GM12878 (cell line): ENCODE measurements around the gene RGSL1. TPM values are rescaled to one million over a fixed set of nuclear protein-coding genes. Genes with fewer than 3 reads are reported as not detected.

Experiments
- ATAC-seq: fragments of 200-7000 bp; cut with Tn5 transposase; 3 replicates; pipeline ENCODE4 v1.9.1; 2020; ENCODE audit warnings: mild to moderate bottlenecking, moderate library complexity
- BruUV-seq: library from RNA; stranded (reverse); fragments of 400-500 nt; replicated peaks from 2 replicates; lab custom pipeline; 2021; lab: Mats Ljungman, UMichigan
- CTCF ChIA-PET: fragments of 300-600 bp; sonication (Branson Sonifier 250); formaldehyde crosslinking; extraction: SDS; loops from one replicate; lab custom pipeline; 2021; ENCODE audit warnings: inconsistent platforms; lab: Yijun Ruan, JAX
- POLR2A ChIA-PET: fragments of 350-600 bp; formaldehyde crosslinking; extraction: SDS; loops from one replicate; lab custom pipeline; 2021; ENCODE audit warnings: inconsistent platforms; lab: Charles Lee
- RAD21 ChIA-PET: fragments of 300-600 bp; sonication (Branson Sonifier 250); formaldehyde crosslinking; loops from one replicate; lab custom pipeline; 2023; ENCODE audit warnings: antibody characterized with exemption; ENCODE audit not compliant: unreplicated experiment; lab: Charles Lee
- SMC1A ChIA-PET: fragments of 300-600 bp; sonication (Branson Sonifier 250); formaldehyde crosslinking; loops from one replicate; lab custom pipeline; 2023; ENCODE audit not compliant: unreplicated experiment, uncharacterized antibody; lab: Charles Lee
- DNase-seq: peaks from one replicate; pipeline ENCODE4 v3.0.0-alpha.2; 2011; ENCODE audit warnings: low read depth, low spot score
- FAIRE-seq: peaks from 3 replicates; lab custom pipeline; 2011; peaks lifted over from hg19 to GRCh38; lab: Jason Lieb, UNC
- H2AFZ ChIP-seq: 2 replicates; pipeline ENCODE4 v1.6.0; 2011; ENCODE audit warnings: low read depth, low read length, control low read depth; ENCODE audit not compliant: control insufficient read depth
- H3K27ac ChIP-seq: 2 replicates; pipeline ENCODE4 v1.5.1; 2011; ENCODE audit warnings: control low read depth; ENCODE audit not compliant: control insufficient read depth, insufficient read depth
- H3K27me3 ChIP-seq, 2 experiments: replicated peaks in 1 of 2; 2 replicates each; pipeline versions ENCODE4 v1.6.0 to v1.6.1; 2011; ENCODE audit warnings: low read length in 1 of 2; ENCODE audit not compliant: control insufficient read depth in 2 of 2, insufficient read depth in 2 of 2
- H3K36me3 ChIP-seq, 2 experiments: 2 replicates each; pipeline ENCODE4 v1.5.1; 2011; ENCODE audit warnings: low read length in 1 of 2; ENCODE audit not compliant: control insufficient read depth in 2 of 2, insufficient read depth in 2 of 2
- H3K4me1 ChIP-seq: 2 replicates; pipeline ENCODE4 v1.6.1; 2011; ENCODE audit warnings: mild to moderate bottlenecking, low read length, moderate library complexity, mixed read lengths; ENCODE audit not compliant: control insufficient read depth, insufficient read depth
- H3K4me2 ChIP-seq: 2 replicates; pipeline ENCODE4 v1.6.0; 2011; ENCODE audit warnings: control low read depth; ENCODE audit not compliant: control insufficient read depth, insufficient read depth
- H3K4me3 ChIP-seq: fragments of 200-600 bp; sonication (generic); 2 replicates; pipeline ENCODE4 v1.5.1; 2016
- H3K79me2 ChIP-seq: 2 replicates; pipeline ENCODE4 v1.6.0; 2011; ENCODE audit warnings: low read length; ENCODE audit not compliant: control insufficient read depth, insufficient read depth
- H3K9ac ChIP-seq: 2 replicates; pipeline ENCODE4 v1.8.0; 2011; ENCODE audit warnings: low read length, control low read depth, mixed read lengths; ENCODE audit not compliant: control insufficient read depth, insufficient read depth
- H3K9me3 ChIP-seq: replicated peaks from 3 replicates; pipeline ENCODE4 v1.5.1; 2011; ENCODE audit warnings: mild to moderate bottlenecking, low read length; ENCODE audit not compliant: control insufficient read depth, insufficient read depth
- H4K20me1 ChIP-seq: 2 replicates; pipeline ENCODE4 v1.6.0; 2011; ENCODE audit not compliant: control insufficient read depth, insufficient read depth
- BCL3 ChIP-seq: IDR thresholded peaks from 2 replicates; pipeline ENCODE4 v1.6.1; 2011; ENCODE audit warnings: borderline replicate concordance, low read depth, mild to moderate bottlenecking, moderate library complexity, low read length; ENCODE audit not compliant: insufficient read depth, poor library complexity, severe bottlenecking
- BMI1 ChIP-seq: fragments of 450-650 bp; IDR thresholded peaks from 2 replicates; pipeline ENCODE4 v1.6.1; 2016; ENCODE audit warnings: mild to moderate bottlenecking, moderate library complexity, borderline replicate concordance
- CBFB ChIP-seq: IDR thresholded peaks from 2 replicates; pipeline ENCODE4 v1.6.1; 2016; ENCODE audit warnings: antibody characterized with exemption, low read depth
- CEBPB ChIP-seq, 2 experiments: fragments of 150-350 bp in 1 of 2; IDR thresholded peaks; 2 replicates each; pipeline ENCODE4 v1.6.1; 2012 to 2014; ENCODE audit warnings: low read depth in 2 of 2, low read length in 2 of 2, borderline replicate concordance in 1 of 2, inconsistent platforms in 1 of 2
- CHD4 ChIP-seq: fragments of 200-600 bp; sonication (generic); IDR thresholded peaks from 2 replicates; pipeline ENCODE4 v1.6.1; 2016; ENCODE audit warnings: mild to moderate bottlenecking
- GABPA ChIP-seq: IDR thresholded peaks from 2 replicates; pipeline ENCODE4 v1.6.1; 2014; ENCODE audit warnings: antibody characterized with exemption, low read depth, mild to moderate bottlenecking, inconsistent platforms
- IRF4 ChIP-seq: IDR thresholded peaks from 2 replicates; pipeline ENCODE4 v1.6.1; 2011; ENCODE audit warnings: low read depth, low read length
- KAT2A ChIP-seq: conservative IDR thresholded peaks from 2 replicates; pipeline ENCODE4 v1.6.1; 2011; ENCODE audit warnings: low read depth, low read length; ENCODE audit not compliant: control insufficient read depth
- NR2F1 ChIP-seq: fragments of 450-650 bp; conservative IDR thresholded peaks from 2 replicates; pipeline ENCODE4 v1.6.1; 2017; ENCODE audit warnings: mild to moderate bottlenecking
- PAX5 ChIP-seq: IDR thresholded peaks from 2 replicates; pipeline ENCODE4 v1.6.1; 2011; ENCODE audit warnings: low read depth, low read length, borderline replicate concordance
- POLR2AphosphoS2 ChIP-seq: IDR thresholded peaks from 2 replicates; pipeline ENCODE4 v1.6.1; 2011; ENCODE audit warnings: low read depth, mild to moderate bottlenecking, low read length, improper control_type of control experiment, moderate library complexity
- SMAD1 ChIP-seq: fragments of 450-650 bp; IDR thresholded peaks from 2 replicates; pipeline ENCODE4 v1.6.1; 2018; ENCODE audit warnings: mild to moderate bottlenecking, low read depth; ENCODE audit not compliant: partially characterized antibody
- ZBTB11 ChIP-seq: fragments of 450-650 bp; formaldehyde crosslinking; IDR thresholded peaks from 2 replicates; pipeline ENCODE4 v1.5.0; 2022; ENCODE audit warnings: mild to moderate bottlenecking, missing genetic modification characterization
- ZBTB33 ChIP-seq: fragments of 450-650 bp; IDR thresholded peaks from 2 replicates; pipeline ENCODE4 v1.6.1; 2017; ENCODE audit warnings: mild to moderate bottlenecking
- ZNF24 ChIP-seq: fragments of 450-650 bp; IDR thresholded peaks from 2 replicates; pipeline ENCODE4 v1.6.1; 2017; ENCODE audit warnings: antibody characterized with exemption, mild to moderate bottlenecking
- WGBS: methylation state at CpG from one replicate; pipeline ENCODE4 v1.1.6; 2016; ENCODE audit warnings: low lambda C conversion rate; ENCODE audit not compliant: insufficient replicate concordance, insufficient coverage; ENCODE audit errors: missing lambda C conversion rate; 5-methylcytosine and 5-hydroxymethylcytosine counted together
- in situ Hi-C: fragments of 300-500 bp; cut with MboI; formaldehyde crosslinking; loops from 9 replicates; pipeline ENCODE4 v1.14.3; 2018; ENCODE audit warnings: mixed read lengths
- intact Hi-C: fragments of 100-400 bp; cut with micrococcal nuclease; formaldehyde crosslinking; loops from one replicate; pipeline ENCODE4 v1.14.2; 2022; ENCODE audit not compliant: unreplicated experiment
- polyA plus RNA-seq, 11 experiments: library from polyadenylated mRNA; depleted of rRNA in 4 of 11; unstranded in 6 of 11; stranded (reverse) in 5 of 11; fragments of >200 nt; fragmentation: Nextera tagmentation in 4 of 11; fragmentation: Illumina TruSeq in 1 of 11; extraction: Ambion mirVana in 4 of 11; extraction: Trizol in 1 of 11; gene quantifications; 1 replicate in 1 of 11; 2 replicates in 10 of 11; pipeline versions ENCODE4 v1.2.1 to v1.2.3, GENCODE V29; 2011 to 2016; ENCODE audit warnings: inconsistent platforms in 2 of 11, missing spikeins in 2 of 11, low read depth in 1 of 11
- total RNA-seq, 4 experiments: library from RNA; depleted of rRNA in 3 of 4; stranded (reverse); fragments of >200 nt in 3 of 4; fragmentation: Illumina TruSeq in 1 of 4; extraction: Trizol in 1 of 4; gene quantifications; 2 replicates each; pipeline versions ENCODE4 v1.2.1 to v1.2.3, GENCODE V29; 2013 to 2021

The RGSL1 gene
- total and polyA plus RNA-seq, 10 of the 15 experiments (the other 5 are each of a cell fraction or from before 2014, with no cell fraction given) = 0.05 to 0.28 (median 0.27) TPM; not detected in 5

- Histone ChIP-seq H3K4me2 (no peak overlapping the region), H2AFZ (no peak overlapping the region), H3K4me3 (no peak overlapping the region), H3K27me3 (no peaks in the 10 kb centered on the region; a peak in 1 of 4 replicates), H3K27ac (no peak overlapping the region), H3K36me3 (no peaks in the 10 kb centered on the region), H3K79me2 (no peaks in the 10 kb centered on the region), H3K9ac (no peak overlapping the region), H3K4me1 (no peaks in the 10 kb centered on the region), H4K20me1 (no peaks in the 10 kb centered on the region), H3K9me3 (no peaks in the 10 kb centered on the region)
- CTCF ChIA-PET = interaction anchor here (0.6 to 1.3 kb wide), 4 partner anchors 8 to 33 kb away, joined by 3 to 4 read pairs (median 4); no protein-coding TSS in a partner anchor
- TF ChIP-seq BCL3 (no peak), KAT2A (no peak), ZBTB11 (CRISPR knock-in tag) (no peak), POLR2AphosphoS2 (no peak), ZBTB33 (no peak), SMAD1 (no peak), CEBPB (IDR thresholded peaks at IDR 0.05; ENCODE audit: borderline replicate concordance in 1 of 2, low read depth in 2 of 2, low read length in 2 of 2) (no peak), IRF4 (no peak), CBFB (no peak), CHD4 (no peak), GABPA (no peak), ZNF24 (no peak), BMI1 (no peak), PAX5 (no peak), NR2F1 (no peak)
- no peak for DNase-seq
- 35% methylated on average over 3 of the region's 3 CpGs for WGBS
- SMC1A ChIA-PET = interaction anchor here (0.9 to 1.5 kb wide), 2 partner anchors 24 to 113 kb away, joined by 3 read pairs; no protein-coding TSS in a partner anchor
- BruUV-seq = no TSS peak
- in situ Hi-C loops (no loop called here), intact Hi-C loops (no loop called here)
- no peak for FAIRE-seq
- no peak for ATAC-seq
- RAD21 ChIA-PET = interaction anchor here (0.9 to 2.0 kb wide), 2 partner anchors 56 to 102 kb away, joined by 3 to 10 read pairs; partner anchors contain the start of gene RNASEL
- POLR2A ChIA-PET = no interaction called here
Observed at GRCh38 chr1:182485861-182486260, 35.9 kb downstream of the RGSL1 start.
